Stromal cell of bone marrow (primary cell): ENCODE measurements around the gene FYN.
"Not testable (repeated sequence)": the region's sequence is repeated elsewhere in the genome, so short reads cannot be mapped to it uniquely, and the experiment has no call there.

Experiments used
- DNase-seq: peaks from one replicate; pipeline ENCODE4 v3.0.0-alpha.2; 2012; ENCODE audit warnings: low read depth

Gene FYN

GRCh38 chr6:111873178-111874024, at the start of gene FYN:
FYN (minus strand) TSS chr6:111873452; CDS start chr6:111720051, 153,401 bp downstream.
- DNase-seq: peak; percentile 95

- peak; percentile 65 for DNase-seq
Measured at GRCh38 chr6:111922454-111923297, 49.4 kb upstream of the FYN start.

- no peak for DNase-seq
Measured at GRCh38 chr6:111921103-111921502, 47.9 kb upstream of the FYN start.

DNA sequence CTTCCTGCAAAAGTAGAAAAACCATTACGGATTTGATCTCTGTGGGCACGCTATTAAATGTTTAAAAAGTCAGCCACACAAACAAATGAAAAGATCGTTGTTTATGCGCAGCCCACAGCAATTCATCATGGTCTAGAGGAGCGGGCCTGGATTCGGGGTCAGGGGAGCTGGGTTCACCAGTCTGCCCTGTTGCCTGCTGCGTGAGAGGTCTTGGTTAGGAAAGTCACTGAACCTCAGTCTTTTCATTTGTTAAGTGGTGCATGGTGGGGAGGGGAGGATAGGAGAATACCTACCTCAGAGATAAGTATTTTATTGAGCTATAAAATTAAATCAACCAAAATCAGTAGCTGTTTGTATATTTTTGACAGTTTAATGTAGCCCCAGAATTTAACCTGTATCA, 47.3 kb upstream of the FYN start:
- no peak for DNase-seq

DNA sequence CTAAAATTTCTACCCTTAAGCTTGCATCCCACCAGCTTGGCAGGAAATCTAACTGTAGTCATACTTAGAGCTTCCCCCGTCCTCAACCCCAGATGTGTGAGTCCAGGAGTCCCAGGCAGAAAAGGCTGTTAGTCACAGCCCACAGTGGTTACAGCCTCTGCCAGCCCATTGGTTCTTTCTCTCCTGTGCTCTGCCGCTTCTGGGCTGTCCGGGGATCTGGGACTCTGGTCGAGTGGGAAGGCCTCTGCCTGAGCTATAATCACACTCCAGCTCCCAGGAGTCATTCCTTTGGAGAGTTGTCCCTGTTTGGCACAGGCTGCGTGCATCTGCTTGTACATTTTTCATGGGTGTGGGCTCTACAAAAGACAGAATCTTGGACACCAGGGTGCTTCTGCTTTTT, 45.6 kb upstream of the FYN start:
- peak; percentile 84 for DNase-seq

GRCh38 chr6:111916747-111917146, 43.5 kb upstream of the FYN start:
- no peak for DNase-seq

DNA sequence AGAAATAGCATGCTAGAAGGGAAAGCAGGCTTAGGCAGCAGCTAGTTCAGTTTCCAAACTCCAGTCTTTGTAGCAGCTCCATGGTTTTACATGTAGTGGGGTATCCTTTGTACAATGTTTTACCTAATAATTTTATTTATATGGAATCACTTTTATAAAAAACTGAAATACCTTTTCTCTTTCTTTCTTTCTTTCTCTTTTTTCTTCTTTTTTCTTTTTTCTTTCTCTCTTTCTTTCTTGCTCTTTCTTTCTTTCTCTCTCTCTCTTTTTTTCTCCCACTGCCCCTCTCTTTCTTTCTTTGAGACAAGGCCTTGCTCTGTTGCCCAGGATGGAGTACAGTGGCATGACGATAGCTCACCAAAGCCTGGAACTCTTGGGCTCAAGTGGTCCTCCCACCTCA, 41.4 kb upstream of the FYN start:
- no peak for DNase-seq

DNA sequence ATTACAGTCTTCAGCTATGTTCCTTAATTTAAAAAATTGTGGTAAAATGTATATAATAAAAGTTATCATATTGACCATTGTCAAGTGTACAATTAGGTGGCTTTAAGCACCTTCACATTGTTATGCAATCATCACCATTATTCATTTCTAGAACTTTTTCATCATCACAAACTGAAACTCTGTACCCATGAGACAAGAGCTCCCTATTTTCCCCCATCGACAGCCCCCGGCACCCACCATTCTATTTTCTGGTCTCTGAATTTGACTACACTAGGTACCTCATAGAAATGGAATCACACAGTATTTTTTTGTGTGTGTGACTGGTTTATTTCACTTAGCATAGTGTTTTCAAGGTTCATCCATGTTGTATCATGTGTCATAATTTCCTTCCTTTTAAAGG, 39.7 kb upstream of the FYN start:
- DNase-seq: no peak

DNA sequence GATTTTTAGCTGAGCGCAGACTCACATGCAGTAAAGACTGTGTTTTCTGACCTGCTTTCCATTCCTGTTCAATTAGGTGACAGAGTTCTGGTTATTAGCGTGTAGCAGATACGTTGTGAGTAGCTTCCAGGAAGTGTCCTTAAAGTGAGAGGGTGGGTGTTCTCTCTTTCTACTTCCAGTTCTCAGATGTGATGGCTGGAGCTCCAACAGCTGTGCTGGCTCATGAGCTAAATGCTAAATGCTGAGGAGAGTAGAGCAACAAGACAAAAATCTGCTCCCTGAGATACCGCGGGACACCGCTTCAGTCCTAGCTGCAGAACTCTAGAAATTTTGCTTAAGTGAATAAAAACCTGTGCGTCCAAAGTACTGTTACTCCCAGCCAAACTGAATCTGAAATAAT, 38.2 kb upstream of the FYN start:
- no peak for DNase-seq

DNA sequence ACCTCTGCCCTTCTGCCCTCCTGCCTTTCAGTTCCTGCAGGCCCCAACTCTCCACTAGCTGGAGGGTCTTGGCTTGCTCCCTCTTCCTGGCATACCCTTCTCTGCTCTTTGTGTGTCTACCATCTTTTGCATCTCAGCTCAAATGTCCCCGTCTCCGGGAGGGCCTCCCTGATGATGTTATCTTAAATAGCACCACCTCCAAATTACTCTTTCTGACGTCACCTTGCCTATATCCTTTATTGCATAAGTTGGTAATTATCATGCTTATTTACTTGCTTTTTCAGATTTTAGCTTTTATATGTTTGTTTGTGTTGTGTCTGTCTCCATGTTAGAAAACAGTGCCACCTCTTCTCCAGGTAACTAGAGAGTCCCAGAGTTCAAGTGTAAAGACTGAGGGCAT, 36.0 kb upstream of the FYN start:
- no peak for DNase-seq

DNA sequence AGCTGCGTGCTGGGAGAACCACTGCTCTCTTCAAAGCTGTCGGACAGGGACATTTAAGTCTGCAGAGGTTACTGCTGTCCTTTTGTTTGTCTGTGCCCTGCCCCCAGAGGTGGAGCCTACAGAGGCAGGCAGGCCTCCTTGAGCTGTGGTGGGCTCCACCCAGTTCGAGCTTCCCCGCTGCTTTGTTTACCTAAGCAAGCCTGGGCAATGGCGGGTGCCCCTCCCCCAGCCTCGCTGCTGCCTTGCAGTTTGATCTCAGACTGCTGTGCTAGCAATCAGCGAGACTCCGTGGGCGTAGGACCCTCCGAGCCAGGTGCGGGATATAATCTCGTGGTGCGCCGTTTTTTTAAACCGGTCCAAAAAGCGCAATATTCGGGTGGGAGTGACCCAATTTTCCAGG, 35.1 kb upstream of the FYN start:
- not testable (repeated sequence) for DNase-seq

DNA sequence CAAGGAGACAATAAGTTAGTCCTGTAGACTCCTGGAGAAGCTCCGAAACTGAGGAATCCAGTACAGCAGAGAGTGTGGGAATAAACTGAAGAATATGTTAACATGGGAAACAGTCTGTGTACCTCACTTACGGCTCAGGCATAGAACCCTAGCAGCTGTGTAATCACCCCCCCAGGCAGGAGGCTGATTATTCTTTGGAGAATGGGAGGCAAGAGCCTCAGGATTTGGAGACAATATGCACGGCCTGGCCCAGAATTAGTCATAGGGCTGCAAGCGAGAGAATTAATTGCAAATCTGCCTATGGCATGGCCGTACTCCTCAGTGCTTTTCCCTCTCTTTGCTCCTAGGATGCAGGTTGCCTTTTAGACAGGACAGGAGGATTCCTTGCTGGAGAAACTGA, 27.5 kb upstream of the FYN start:
- no peak for DNase-seq

GRCh38 chr6:111899531-111899930, 26.3 kb upstream of the FYN start:
- DNase-seq: no peak

DNA sequence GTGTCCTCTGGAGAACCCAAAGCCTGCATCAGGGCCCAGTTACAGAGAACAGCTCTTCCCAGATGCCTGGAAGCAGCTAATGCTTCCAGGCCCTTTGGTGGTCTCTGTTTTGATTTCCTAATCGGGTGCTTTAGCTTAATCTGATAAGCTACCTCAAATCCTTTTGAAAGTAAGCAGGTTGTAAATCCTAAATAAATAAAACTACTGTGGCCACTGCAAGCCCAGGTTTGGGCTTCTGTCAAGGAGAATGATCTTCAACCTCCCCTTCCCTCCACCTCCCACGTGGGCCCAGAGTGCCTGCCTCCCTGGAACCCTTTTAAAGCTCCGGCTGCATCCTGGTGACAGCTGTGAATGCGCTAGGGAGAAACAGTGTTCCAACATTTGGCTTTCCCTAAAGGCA, 25.2 kb upstream of the FYN start:
- no peak for DNase-seq

DNA sequence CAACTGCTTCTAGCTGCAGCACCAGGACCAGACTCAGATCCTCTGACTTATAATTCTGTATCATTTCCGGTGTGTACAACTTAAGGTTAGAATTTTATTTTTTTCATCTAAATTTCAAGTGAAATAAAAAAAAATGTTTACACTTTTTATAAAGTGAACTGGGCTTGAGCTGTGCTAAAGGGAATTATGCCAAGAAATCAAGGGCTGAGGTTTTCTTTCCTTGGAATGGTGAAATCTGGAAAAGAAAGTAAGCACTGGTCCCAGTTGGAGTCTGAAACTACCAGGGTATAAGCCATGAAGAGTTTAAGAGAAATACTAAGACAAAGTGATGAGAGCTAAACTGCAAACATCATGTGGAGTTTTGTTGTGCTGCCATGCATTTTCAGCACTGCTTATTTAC, 21.7 kb upstream of the FYN start:
- DNase-seq: no peak

DNA sequence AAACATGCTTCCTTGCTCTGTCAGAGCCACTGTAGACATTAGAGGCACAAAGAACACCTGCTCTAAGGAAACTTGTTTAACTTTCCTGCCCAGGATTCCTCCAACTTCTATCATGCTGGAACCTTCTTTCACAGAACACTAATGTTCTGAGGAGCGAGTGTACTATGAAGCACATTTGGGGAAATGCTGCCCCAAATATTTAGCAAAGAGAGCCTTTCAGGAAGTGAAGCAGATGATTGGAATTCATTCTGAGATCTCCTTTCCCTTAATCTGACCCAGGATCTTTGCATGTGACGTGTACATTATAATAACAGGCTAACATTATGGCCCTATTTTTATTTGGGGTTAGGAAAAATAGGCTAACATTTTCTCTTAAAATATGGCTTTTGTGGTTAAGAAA, 21.0 kb upstream of the FYN start:
- DNase-seq: no peak

DNA sequence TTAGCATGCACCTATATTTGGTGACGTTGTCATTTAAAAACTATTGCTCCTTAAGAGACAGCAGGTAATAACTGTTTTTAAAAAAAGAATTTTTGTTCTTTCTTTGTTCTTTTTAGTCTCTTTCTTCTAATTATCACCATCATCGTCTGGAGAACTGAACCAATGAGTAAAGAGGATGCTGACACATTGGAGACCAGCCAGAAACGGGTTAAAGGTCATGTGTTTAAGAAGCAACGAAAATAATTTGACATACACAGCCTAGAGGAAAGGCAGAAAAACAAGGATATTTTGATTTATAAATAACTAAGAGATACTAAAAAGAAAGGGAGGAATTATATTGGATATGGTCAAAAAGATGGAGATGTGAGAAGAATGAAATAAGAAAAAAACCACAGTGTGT, 19.2 kb upstream of the FYN start:
- DNase-seq: no peak

- no peak for DNase-seq
Measured at GRCh38 chr6:111890988-111891387, 17.7 kb upstream of the FYN start.

DNA sequence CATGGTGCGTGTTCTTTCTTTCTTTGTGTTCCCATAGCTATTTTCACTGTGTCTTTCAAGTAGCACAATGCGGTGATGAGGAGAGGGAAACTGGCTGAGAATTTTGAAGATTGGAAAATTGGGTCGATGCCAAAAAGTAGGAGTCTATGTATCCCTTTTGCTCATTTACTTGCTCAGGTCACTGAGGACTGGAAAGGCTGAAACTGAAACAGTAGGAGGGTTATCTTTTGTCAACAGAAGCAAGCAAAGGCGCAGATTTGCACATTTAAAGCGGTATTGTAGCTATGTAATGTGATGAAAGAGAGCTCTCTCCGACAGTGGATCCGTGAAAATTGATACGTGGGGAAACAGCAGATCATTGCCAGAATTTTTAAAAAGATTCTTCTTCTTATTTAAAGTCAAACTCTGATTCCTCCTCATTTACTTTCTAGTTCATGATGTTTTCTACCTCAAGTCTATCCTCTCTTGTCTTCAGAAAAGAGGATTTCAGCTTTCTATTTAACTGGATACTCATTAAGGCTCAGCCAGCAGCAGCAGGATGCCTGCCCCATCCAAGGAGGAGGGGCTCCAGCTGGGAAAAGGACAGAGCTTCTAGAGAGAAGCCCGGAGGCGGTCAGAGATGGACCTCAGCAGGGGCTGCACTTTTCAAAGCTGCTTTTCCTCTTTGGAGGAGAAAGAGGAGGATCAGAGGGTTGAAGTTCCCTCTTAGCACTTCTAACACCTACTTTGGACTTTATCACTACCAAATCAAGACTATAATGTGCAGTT, 15.9 kb upstream of the FYN start:
- DNase-seq: no peak

DNA sequence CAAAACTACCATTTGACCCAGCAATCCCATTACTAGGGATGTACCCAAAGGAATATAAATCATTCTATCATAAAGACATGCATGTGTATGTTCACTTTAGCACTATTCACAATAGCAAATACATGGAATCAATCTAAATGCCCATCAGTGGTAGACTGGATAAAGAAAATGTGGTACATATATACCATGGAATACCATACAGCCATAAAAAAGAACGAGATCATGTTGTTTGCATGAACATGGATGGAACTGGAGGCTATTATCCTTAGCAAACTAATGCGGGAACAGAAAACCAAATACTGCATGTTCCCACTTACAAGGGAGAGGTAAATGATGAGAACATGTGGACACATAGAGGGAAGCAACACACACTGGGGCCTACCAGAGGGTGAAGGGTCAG, 13.5 kb upstream of the FYN start:
- DNase-seq: not testable (repeated sequence)

DNA sequence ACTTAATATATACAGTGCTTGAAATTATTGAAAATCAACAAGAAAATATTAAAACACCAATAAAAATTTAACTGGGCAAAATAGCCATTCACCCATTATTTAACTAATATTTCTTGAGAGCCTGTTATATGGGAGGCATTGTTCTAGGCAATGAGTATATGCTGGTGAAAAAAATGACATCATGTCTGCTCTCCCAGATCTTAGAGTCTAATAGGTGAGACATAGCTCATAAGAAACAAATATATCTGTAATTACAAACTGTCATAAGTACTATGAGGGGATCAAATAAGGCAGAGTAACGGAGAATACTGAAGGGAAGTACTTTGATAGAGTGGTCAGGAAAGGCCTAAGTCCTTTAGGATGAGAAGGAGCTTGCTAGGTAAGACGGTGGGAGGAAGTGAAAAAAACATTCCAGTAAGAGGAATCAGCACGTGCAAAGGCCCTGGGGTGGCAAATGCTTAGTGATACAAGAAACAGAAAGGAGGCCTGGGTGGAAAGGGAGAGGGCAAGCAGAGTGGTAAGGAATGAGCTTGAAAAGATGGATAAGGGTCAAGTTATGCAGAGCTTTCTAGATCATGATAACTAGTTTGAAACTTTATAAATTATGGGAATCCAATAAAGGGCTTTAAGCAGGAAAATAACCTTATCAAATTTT, 12.2 kb upstream of the FYN start:
- no peak for DNase-seq

GRCh38 chr6:111884068-111884467, 10.8 kb upstream of the FYN start:
- DNase-seq: no peak
